K562 (cell line): ENCODE measurements around the gene SIGLEC6. TPM values are rescaled to one million over a fixed set of nuclear protein-coding genes. Genes with fewer than 3 reads are reported as not detected.

Experiments used
- ARID1B ChIP-seq: fragments of 450-650 bp; IDR thresholded peaks from 2 replicates; pipeline ENCODE4 v1.6.1; 2016; ENCODE audit warnings: antibody characterized with exemption, mild to moderate bottlenecking, inconsistent platforms
- CEBPB ChIP-seq: fragments of 450-650 bp; IDR thresholded peaks from 2 replicates; pipeline ENCODE4 v1.6.1; 2016; ENCODE audit warnings: missing genetic modification characterization, missing compliant biosample characterization
- CHD4 ChIP-seq: fragments of 200-600 bp; sonication (generic); IDR thresholded peaks from 3 replicates; pipeline ENCODE4 v1.6.1; 2012; ENCODE audit warnings: low read depth, mild to moderate bottlenecking, mixed read lengths, low read length, inconsistent platforms; ENCODE audit not compliant: insufficient read depth, insufficient replicate concordance, poor library complexity, severe bottlenecking
- CXXC5 ChIP-seq: fragments of 250-450 bp; sonication (Bioruptor Pico); IDR thresholded peaks from 2 replicates; pipeline ENCODE4 v1.8.0; 2022; ENCODE audit warnings: inconsistent platforms, mild to moderate bottlenecking, moderate library complexity
- ETV5 ChIP-seq: sonication (generic); formaldehyde crosslinking; IDR thresholded peaks from 2 replicates; pipeline ENCODE4 v1.4.0; 2020; ENCODE audit warnings: low read depth, mild to moderate bottlenecking, missing genetic modification reagents
- FOXJ3 ChIP-seq: sonication (generic); formaldehyde crosslinking; IDR thresholded peaks from 2 replicates; pipeline ENCODE4 v1.4.0; 2020; ENCODE audit warnings: mild to moderate bottlenecking, missing genetic modification reagents
- LCOR ChIP-seq: sonication (generic); formaldehyde crosslinking; IDR thresholded peaks from 2 replicates; pipeline ENCODE4 v1.8.0; 2022; ENCODE audit warnings: mild to moderate bottlenecking, missing genetic modification reagents
- NELFE ChIP-seq: IDR thresholded peaks from 2 replicates; pipeline ENCODE4 v1.6.1; 2011; ENCODE audit warnings: mild to moderate bottlenecking; ENCODE audit not compliant: insufficient read depth, insufficient read length
- NR2C2 ChIP-seq, 2 experiments: fragments of 200-800 bp in 1 of 2; sonication (Bioruptor generic) in 1 of 2; sonication (generic) in 1 of 2; formaldehyde crosslinking in 1 of 2; IDR thresholded peaks; 2 replicates each; pipeline versions ENCODE4 v1.6.1 to v1.8.0; 2016 to 2022; ENCODE audit warnings: mild to moderate bottlenecking in 1 of 2, missing compliant biosample characterization in 1 of 2, missing genetic modification characterization in 1 of 2, missing genetic modification reagents in 1 of 2
- PHB ChIP-seq: fragments of 250-450 bp; sonication (Bioruptor Pico); IDR thresholded peaks from 2 replicates; pipeline ENCODE4 v1.5.0; 2021
- SIN3B ChIP-seq: fragments of 450-650 bp; IDR thresholded peaks from 2 replicates; pipeline ENCODE4 v1.6.1; 2017; ENCODE audit warnings: low read depth, mild to moderate bottlenecking, moderate library complexity
- SMARCA4 ChIP-seq: fragments of 450-650 bp; IDR thresholded peaks from 2 replicates; pipeline ENCODE4 v1.6.1; 2016
- SPI1 ChIP-seq: IDR thresholded peaks from 2 replicates; pipeline ENCODE4 v1.6.1; 2011; ENCODE audit warnings: low read depth, low read length, control low read depth, borderline replicate concordance
- TBL1XR1 ChIP-seq, 2 experiments: IDR thresholded peaks; 2 replicates each; pipeline ENCODE4 v1.6.1; 2012; ENCODE audit warnings: improper control_type of control experiment in 2 of 2, low read length in 2 of 2, mild to moderate bottlenecking in 1 of 2
- ZBTB1 ChIP-seq: sonication (generic); formaldehyde crosslinking; IDR thresholded peaks from 2 replicates; pipeline ENCODE4 v1.8.1; 2023; ENCODE audit warnings: missing genetic modification reagents, low read depth, mild to moderate bottlenecking, borderline replicate concordance
- ZNF12 ChIP-seq: sonication (generic); formaldehyde crosslinking; IDR thresholded peaks from 2 replicates; pipeline ENCODE4 v1.4.0; 2020; ENCODE audit warnings: mild to moderate bottlenecking, missing genetic modification reagents
- ZNF589 ChIP-seq: fragments of 200-800 bp; sonication (Bioruptor generic); IDR thresholded peaks from 2 replicates; pipeline ENCODE4 v1.6.1; 2016; ENCODE audit warnings: low read depth, missing genetic modification characterization, missing compliant biosample characterization
- ZNF699 ChIP-seq: fragments of 250-450 bp; sonication (Bioruptor Pico); IDR thresholded peaks from 2 replicates; pipeline ENCODE4 v1.8.0; 2021; ENCODE audit warnings: mild to moderate bottlenecking, moderate library complexity; ENCODE audit not compliant: insufficient replicate concordance
- polyA plus RNA-seq, 8 experiments: library from polyadenylated mRNA; depleted of rRNA in 4 of 8; stranded (reverse) in 5 of 8; unstranded in 3 of 8; fragments of >200 nt; fragmentation: Nextera tagmentation in 2 of 8; fragmentation: Illumina TruSeq in 1 of 8; extraction: Ambion mirVana in 2 of 8; extraction: Trizol in 1 of 8; gene quantifications; 2 replicates each; pipeline versions ENCODE4 v1.2.1 to v1.2.3, GENCODE V29; 2011 to 2014; ENCODE audit warnings: inconsistent platforms in 1 of 8, missing spikeins in 1 of 8
- total RNA-seq, 7 experiments: library from RNA; depleted of rRNA in 6 of 7; stranded (reverse); fragments of >200 nt in 6 of 7; fragmentation: Illumina TruSeq in 2 of 7; extraction: Trizol in 2 of 7; gene quantifications; 2 replicates each; pipeline versions ENCODE4 v1.2.1 to v1.2.3, GENCODE V29; 2011 to 2021; ENCODE audit warnings: low replicate concordance in 1 of 7
- TF ChIP-seq, protein P1 (sequence below): conservative IDR thresholded peaks from 2 replicates; pipeline ENCODE4 v1.6.1; 2011; ENCODE audit warnings: low read depth, mild to moderate bottlenecking, low read length; ENCODE audit not compliant: control insufficient read depth
- TF ChIP-seq, protein P2 (sequence below): IDR thresholded peaks from 2 replicates; pipeline ENCODE4 v1.6.1; 2014; ENCODE audit warnings: antibody characterized with exemption
- TF ChIP-seq, protein P3 (sequence below): fragments of 450-650 bp; formaldehyde crosslinking; IDR thresholded peaks from 2 replicates; pipeline ENCODE4 v1.4.0; 2020; ENCODE audit warnings: mild to moderate bottlenecking, mixed read lengths
- TF ChIP-seq, protein P4 (sequence below): fragments of 200-800 bp; sonication (Bioruptor generic); IDR thresholded peaks from 2 replicates; pipeline ENCODE4 v1.6.1; 2017; ENCODE audit warnings: missing genetic modification characterization, missing compliant biosample characterization

Gene SIGLEC6
- total and polyA plus RNA-seq, 9 of the 15 experiments (the other 6 are each of a cell fraction or from before 2014, with no cell fraction given) = 0.03 to 17.5 (median 0.71) TPM

DNA sequence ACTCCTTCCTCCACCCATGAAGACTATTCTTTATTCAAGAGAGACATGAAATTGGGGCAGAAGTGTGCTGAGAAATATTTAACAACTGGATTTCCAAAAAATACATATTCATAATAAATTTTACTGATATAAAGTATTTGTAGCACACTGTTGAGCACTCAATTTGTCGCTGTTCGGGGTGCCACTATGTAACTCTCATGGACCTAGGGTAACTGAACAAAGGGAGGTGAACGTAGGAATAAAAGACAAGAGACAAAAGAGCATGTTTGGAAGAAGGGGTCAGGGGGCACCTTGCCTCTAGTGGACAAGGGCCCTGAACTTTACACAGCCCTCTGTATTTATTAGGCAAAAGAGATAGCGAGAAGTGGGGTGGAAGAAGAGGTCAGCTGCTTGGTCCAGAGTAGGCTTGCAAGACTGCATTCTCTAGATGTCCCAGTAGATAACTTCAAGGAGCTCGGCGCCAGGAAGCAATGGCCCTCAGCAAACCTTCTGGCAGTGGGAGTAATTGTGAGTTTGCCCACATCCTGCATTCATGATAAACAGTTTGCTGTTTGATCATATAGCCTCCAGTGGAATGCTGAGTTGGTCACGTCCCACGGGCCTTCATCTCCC is 35.1 kb upstream of the SIGLEC6 start (continued):
- TF ChIP-seq, protein P1, sequence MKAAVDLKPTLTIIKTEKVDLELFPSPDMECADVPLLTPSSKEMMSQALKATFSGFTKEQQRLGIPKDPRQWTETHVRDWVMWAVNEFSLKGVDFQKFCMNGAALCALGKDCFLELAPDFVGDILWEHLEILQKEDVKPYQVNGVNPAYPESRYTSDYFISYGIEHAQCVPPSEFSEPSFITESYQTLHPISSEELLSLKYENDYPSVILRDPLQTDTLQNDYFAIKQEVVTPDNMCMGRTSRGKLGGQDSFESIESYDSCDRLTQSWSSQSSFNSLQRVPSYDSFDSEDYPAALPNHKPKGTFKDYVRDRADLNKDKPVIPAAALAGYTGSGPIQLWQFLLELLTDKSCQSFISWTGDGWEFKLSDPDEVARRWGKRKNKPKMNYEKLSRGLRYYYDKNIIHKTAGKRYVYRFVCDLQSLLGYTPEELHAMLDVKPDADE = no peak
- TF ChIP-seq LCOR (CRISPR knock-in tag) (no peak), FOXJ3 (CRISPR knock-in tag) (no peak), NELFE (no peak), SPI1 (no peak), TBL1XR1 (IDR thresholded peaks at IDR 0.05; ENCODE audit: low read length in 2 of 2) (0 out of 4 replicates have a peak, but pooled peaks of 1 of the 2 experiments have one; percentile 11), CXXC5 (CRISPR knock-in tag) (peak; percentile 17; the same call in 1 of the 2 replicates), SIN3B (no peak), ZBTB1 (CRISPR knock-in tag) (no peak), NR2C2 (CRISPR knock-in tag; IDR thresholded peaks at IDR 0.05) (no peak), NR2C2 (tag; IDR thresholded peaks at IDR 0.05) (peak; percentile 67; the same call in 1 of the 2 replicates), PHB (CRISPR knock-in tag) (no peak), ARID1B (peak; percentile 73), ZNF12 (CRISPR knock-in tag) (no peak), ETV5 (peak; percentile 45; the same call in 1 of the 2 replicates), ZNF589 (CRISPR knock-in tag) (no peak; the same call in 1 of the 2 replicates), CEBPB (tag) (0 out of 2 replicates have a peak, but pooled peaks have one; percentile 23), CHD4 (no peak), ZNF699 (no peak), SMARCA4 (peak; percentile 56; the same call in 1 of the 2 replicates)
- TF ChIP-seq, protein P2, sequence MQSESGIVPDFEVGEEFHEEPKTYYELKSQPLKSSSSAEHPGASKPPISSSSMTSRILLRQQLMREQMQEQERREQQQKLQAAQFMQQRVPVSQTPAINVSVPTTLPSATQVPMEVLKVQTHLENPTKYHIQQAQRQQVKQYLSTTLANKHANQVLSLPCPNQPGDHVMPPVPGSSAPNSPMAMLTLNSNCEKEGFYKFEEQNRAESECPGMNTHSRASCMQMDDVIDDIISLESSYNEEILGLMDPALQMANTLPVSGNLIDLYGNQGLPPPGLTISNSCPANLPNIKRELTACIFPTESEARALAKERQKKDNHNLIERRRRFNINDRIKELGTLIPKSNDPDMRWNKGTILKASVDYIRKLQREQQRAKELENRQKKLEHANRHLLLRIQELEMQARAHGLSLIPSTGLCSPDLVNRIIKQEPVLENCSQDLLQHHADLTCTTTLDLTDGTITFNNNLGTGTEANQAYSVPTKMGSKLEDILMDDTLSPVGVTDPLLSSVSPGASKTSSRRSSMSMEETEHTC = peak; percentile 28; the same call in 1 of the 2 replicates
- TF ChIP-seq, protein P3, sequence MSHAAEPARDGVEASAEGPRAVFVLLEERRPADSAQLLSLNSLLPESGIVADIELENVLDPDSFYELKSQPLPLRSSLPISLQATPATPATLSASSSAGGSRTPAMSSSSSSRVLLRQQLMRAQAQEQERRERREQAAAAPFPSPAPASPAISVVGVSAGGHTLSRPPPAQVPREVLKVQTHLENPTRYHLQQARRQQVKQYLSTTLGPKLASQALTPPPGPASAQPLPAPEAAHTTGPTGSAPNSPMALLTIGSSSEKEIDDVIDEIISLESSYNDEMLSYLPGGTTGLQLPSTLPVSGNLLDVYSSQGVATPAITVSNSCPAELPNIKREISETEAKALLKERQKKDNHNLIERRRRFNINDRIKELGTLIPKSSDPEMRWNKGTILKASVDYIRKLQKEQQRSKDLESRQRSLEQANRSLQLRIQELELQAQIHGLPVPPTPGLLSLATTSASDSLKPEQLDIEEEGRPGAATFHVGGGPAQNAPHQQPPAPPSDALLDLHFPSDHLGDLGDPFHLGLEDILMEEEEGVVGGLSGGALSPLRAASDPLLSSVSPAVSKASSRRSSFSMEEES = no peak
- TF ChIP-seq, protein P4, sequence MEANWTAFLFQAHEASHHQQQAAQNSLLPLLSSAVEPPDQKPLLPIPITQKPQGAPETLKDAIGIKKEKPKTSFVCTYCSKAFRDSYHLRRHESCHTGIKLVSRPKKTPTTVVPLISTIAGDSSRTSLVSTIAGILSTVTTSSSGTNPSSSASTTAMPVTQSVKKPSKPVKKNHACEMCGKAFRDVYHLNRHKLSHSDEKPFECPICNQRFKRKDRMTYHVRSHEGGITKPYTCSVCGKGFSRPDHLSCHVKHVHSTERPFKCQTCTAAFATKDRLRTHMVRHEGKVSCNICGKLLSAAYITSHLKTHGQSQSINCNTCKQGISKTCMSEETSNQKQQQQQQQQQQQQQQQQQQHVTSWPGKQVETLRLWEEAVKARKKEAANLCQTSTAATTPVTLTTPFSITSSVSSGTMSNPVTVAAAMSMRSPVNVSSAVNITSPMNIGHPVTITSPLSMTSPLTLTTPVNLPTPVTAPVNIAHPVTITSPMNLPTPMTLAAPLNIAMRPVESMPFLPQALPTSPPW = peak; percentile 31; the same call in 1 of the 2 replicates
